ENCODE results near the gene IL10RA.
A peak's percentile ranks its signal among the peaks of the same experiment; 100 is the strongest.

Gene IL10RA

DNA sequence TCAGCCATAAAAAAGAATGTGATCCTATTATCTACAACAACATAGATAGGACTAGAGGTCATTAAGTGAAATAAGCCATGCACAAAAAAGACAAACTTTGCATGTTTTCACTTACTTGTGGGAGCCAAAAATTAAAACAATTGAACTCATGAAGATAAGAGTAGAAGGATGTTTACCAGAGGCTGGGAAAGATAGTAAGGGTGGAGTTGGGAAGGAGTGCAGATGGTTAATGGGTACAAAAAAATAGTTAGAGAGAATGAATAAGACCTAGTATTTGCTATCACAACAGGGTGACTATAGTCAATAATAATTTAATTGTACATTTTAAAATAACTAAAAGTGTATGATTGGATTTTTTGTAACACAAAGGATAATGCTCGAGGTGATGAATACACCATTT, 27.2 kb upstream of the IL10RA start:
- H3K27me3 ChIP-seq (ENCODE audit: insufficient read depth, low read length, poor library complexity), result no peaks in the 10 kb centered on the region
- WGBS (ENCODE audit: extremely low coverage, insufficient coverage, low lambda C conversion rate), result no CpG with 5 or more reads among the region's 1 CpG

DNA sequence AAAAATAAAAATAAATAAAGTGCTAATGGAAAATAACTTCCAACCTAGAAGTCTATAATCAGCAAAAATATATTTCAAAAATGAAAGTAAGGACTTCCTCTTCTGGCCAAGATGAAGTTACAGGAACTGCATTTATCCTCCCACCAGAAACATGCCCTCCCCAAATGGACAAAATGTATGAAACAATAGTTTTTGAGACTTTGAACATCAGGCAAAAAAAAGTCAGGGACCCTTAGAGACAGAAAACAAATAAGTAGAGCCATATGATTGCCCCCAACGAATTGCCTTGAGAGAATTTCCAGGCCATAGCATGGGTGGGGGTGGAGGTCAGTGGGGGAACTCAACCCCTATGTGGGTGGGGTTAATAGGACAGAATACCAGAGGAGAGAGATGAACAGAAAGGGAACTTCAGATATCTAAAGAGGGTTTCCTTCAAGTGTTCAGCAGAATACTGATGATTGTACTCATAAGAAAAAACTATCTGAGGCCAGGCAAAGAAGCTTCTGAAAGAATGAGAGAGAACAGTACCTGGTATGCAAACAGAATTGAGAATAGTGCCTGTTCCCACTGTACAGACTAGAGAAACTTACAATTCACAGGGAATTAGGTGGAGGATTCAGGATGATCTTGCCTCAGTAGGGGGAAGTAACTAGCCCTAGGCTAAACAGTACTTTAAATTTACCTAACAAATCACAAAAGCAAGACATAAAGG, 26.6 kb upstream of the IL10RA start:
- Histone ChIP-seq H3K9ac (ENCODE audit: low read length) (no peak overlapping the region), H4K5ac (ENCODE audit: low read length) (no peak overlapping the region), H3K27me3 (ENCODE audit: insufficient read depth, low read length, poor library complexity) (no peaks in the 10 kb centered on the region), H3K27ac (ENCODE audit: low read depth, low read length) (no peak overlapping the region), H3K36me3 (ENCODE audit: control insufficient read depth, insufficient read depth, low read length) (no peaks in the 10 kb centered on the region), H2BK120ac (ENCODE audit: low read depth, low read length) (no peak overlapping the region), H4K8ac (ENCODE audit: low read depth, low read length) (no peak overlapping the region), H3K4me1 (ENCODE audit: control insufficient read depth, low read depth, low read length) (no peaks in the 10 kb centered on the region), H2BK15ac (replicated peaks; ENCODE audit: low read depth) (no peak overlapping the region), H3K56ac (ENCODE audit: low read length) (no peak overlapping the region), H3K79me2 (ENCODE audit: control insufficient read depth, insufficient read depth, low read length) (no peaks in the 10 kb centered on the region), H3K79me1 (ENCODE audit: low read length) (no peaks in the 10 kb centered on the region), H3K23ac (ENCODE audit: low read length) (no peak overlapping the region), H3K4me2 (ENCODE audit: low read length) (no peak overlapping the region), H3K4me3 (ENCODE audit: low read length) (no peak overlapping the region), H3K18ac (ENCODE audit: low read length) (no peak overlapping the region), H2AK5ac (ENCODE audit: low read length) (no peak overlapping the region), H3K4ac (ENCODE audit: low read depth, low read length) (no peak overlapping the region), H2BK5ac (ENCODE audit: low read length) (no peak overlapping the region)
- WGBS (ENCODE audit: extremely low coverage, insufficient coverage, low lambda C conversion rate), result no CpG with 5 or more reads among the region's 1 CpG
- no peak for DNase-seq

More for the DNA sequence above, 27.2 kb upstream of the IL10RA start:
- no peaks in the 10 kb centered on the region for H3K79me1 ChIP-seq (ENCODE audit: low read length)
- no peak overlapping the region for H3K27ac ChIP-seq (ENCODE audit: low read depth, low read length)
- no peak overlapping the region for H3K23ac ChIP-seq (ENCODE audit: low read length)
- no peak overlapping the region for H3K9ac ChIP-seq (ENCODE audit: low read length)
- no peak overlapping the region for H3K56ac ChIP-seq (ENCODE audit: low read length)
- no peaks in the 10 kb centered on the region for H3K79me2 ChIP-seq (ENCODE audit: control insufficient read depth, insufficient read depth, low read length)
- no peaks in the 10 kb centered on the region for H3K36me3 ChIP-seq (ENCODE audit: control insufficient read depth, insufficient read depth, low read length)
- no peak overlapping the region for H2BK15ac ChIP-seq (replicated peaks; ENCODE audit: low read depth)
- H3K4me1 ChIP-seq (ENCODE audit: control insufficient read depth, low read depth, low read length), result no peaks in the 10 kb centered on the region
- no peak overlapping the region for H3K4me3 ChIP-seq (ENCODE audit: low read length)
- H3K4ac ChIP-seq (ENCODE audit: low read depth, low read length), result no peak overlapping the region
- no peak overlapping the region for H2BK5ac ChIP-seq (ENCODE audit: low read length)
- H2BK120ac ChIP-seq (ENCODE audit: low read depth, low read length), result no peak overlapping the region
- no peak overlapping the region for H4K5ac ChIP-seq (ENCODE audit: low read length)
- no peak overlapping the region for H3K4me2 ChIP-seq (ENCODE audit: low read length)
- H3K18ac ChIP-seq (ENCODE audit: low read length), result no peak overlapping the region
- H4K8ac ChIP-seq (ENCODE audit: low read depth, low read length), result no peak overlapping the region
- DNase-seq, result no peak
- H2AK5ac ChIP-seq (ENCODE audit: low read length), result no peak overlapping the region

DNA sequence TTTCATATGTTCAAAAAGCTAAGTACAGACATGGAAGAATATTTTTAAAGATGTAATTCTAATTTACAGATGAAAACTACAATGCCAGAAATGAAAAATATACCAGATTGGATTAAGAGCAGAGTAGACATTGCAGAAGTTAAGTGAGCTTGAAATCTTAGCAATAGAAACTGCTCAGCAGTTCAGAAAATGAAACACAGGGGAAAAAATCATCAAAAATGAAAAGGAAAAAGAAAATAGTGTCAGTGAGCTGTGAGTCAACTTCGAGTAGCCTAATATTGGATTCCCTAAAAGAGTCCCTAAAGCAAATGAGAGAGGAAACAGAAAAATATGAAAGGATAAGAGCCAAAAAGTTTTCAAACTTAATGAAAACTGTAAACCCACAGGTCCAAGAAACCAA, 25.8 kb upstream of the IL10RA start:
- no peak overlapping the region for H3K18ac ChIP-seq (ENCODE audit: low read length)
- no peak for DNase-seq

DNA sequence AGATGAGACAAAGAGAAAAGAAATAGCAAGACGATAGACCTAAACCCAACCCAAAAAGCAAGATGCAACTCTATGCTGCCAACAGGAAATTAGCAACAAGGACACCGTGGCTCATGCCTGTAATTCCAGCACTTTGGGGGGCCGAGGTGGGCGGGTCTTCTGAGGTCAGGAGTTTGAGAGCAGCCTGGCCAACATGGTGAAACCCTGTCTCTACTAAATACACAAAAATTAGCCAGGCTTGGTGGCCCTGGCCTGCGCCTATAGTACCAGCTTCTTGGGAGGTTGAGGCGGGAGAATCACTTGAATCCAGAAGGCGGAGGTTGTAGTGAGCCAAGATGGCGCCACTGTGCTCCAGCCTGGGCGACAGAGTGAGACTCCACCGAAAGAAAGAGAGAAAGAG, 24.3 kb upstream of the IL10RA start:
- no CpG with 5 or more reads among the region's 10 CpGs for WGBS (ENCODE audit: extremely low coverage, insufficient coverage, low lambda C conversion rate)
- H3K4me3 ChIP-seq (ENCODE audit: low read length), result no peak overlapping the region
- H3K23ac ChIP-seq (ENCODE audit: low read length), result no peak overlapping the region

More for the DNA sequence above, 25.8 kb upstream of the IL10RA start:
- H4K5ac ChIP-seq (ENCODE audit: low read length), result no peak overlapping the region
- H3K4me1 ChIP-seq (ENCODE audit: control insufficient read depth, low read depth, low read length), result no peaks in the 10 kb centered on the region
- H3K56ac ChIP-seq (ENCODE audit: low read length), result no peak overlapping the region
- no peak overlapping the region for H3K27ac ChIP-seq (ENCODE audit: low read depth, low read length)
- H3K27me3 ChIP-seq (ENCODE audit: insufficient read depth, low read length, poor library complexity), result no peaks in the 10 kb centered on the region
- WGBS (ENCODE audit: extremely low coverage, insufficient coverage, low lambda C conversion rate), result no CpG with 5 or more reads among the region's 1 CpG
- no peak overlapping the region for H2BK120ac ChIP-seq (ENCODE audit: low read depth, low read length)
- H3K4me3 ChIP-seq (ENCODE audit: low read length), result no peak overlapping the region
- H3K4me2 ChIP-seq (ENCODE audit: low read length), result no peak overlapping the region
- no peak overlapping the region for H4K8ac ChIP-seq (ENCODE audit: low read depth, low read length)
- H2AK5ac ChIP-seq (ENCODE audit: low read length), result no peak overlapping the region
- H3K79me1 ChIP-seq (ENCODE audit: low read length), result no peaks in the 10 kb centered on the region
- no peak overlapping the region for H2BK15ac ChIP-seq (replicated peaks; ENCODE audit: low read depth)
- H3K9ac ChIP-seq (ENCODE audit: low read length), result no peak overlapping the region
- H3K36me3 ChIP-seq (ENCODE audit: control insufficient read depth, insufficient read depth, low read length), result no peaks in the 10 kb centered on the region
- no peaks in the 10 kb centered on the region for H3K79me2 ChIP-seq (ENCODE audit: control insufficient read depth, insufficient read depth, low read length)
- no peak overlapping the region for H3K4ac ChIP-seq (ENCODE audit: low read depth, low read length)
- no peak overlapping the region for H2BK5ac ChIP-seq (ENCODE audit: low read length)
- no peak overlapping the region for H3K23ac ChIP-seq (ENCODE audit: low read length)

GRCh38 chr11:117962826-117963225, 23.4 kb upstream of the IL10RA start:
- no peak overlapping the region for H2BK5ac ChIP-seq (ENCODE audit: low read length)
- no peak overlapping the region for H3K27ac ChIP-seq (ENCODE audit: low read depth, low read length)
- H3K56ac ChIP-seq (ENCODE audit: low read length), result no peak overlapping the region
- H3K9ac ChIP-seq (ENCODE audit: low read length), result no peak overlapping the region
- no peaks in the 10 kb centered on the region for H3K79me2 ChIP-seq (ENCODE audit: control insufficient read depth, insufficient read depth, low read length)
- no peak overlapping the region for H3K23ac ChIP-seq (ENCODE audit: low read length)
- no peak overlapping the region for H3K4me2 ChIP-seq (ENCODE audit: low read length)
- no peak overlapping the region for H2BK15ac ChIP-seq (replicated peaks; ENCODE audit: low read depth)
- no peak overlapping the region for H2AK5ac ChIP-seq (ENCODE audit: low read length)
- no peaks in the 10 kb centered on the region for H3K79me1 ChIP-seq (ENCODE audit: low read length)
- no peak for DNase-seq
- H3K36me3 ChIP-seq (ENCODE audit: control insufficient read depth, insufficient read depth, low read length), result no peaks in the 10 kb centered on the region
- no peak overlapping the region for H3K4me3 ChIP-seq (ENCODE audit: low read length)
- H3K4me1 ChIP-seq (ENCODE audit: control insufficient read depth, low read depth, low read length), result no peaks in the 10 kb centered on the region
- no peak overlapping the region for H3K18ac ChIP-seq (ENCODE audit: low read length)
- no peak overlapping the region for H4K5ac ChIP-seq (ENCODE audit: low read length)
- H4K8ac ChIP-seq (ENCODE audit: low read depth, low read length), result no peak overlapping the region
- WGBS (ENCODE audit: extremely low coverage, insufficient coverage, low lambda C conversion rate), result no CpG with 5 or more reads among the region's 3 CpGs
- H3K4ac ChIP-seq (ENCODE audit: low read depth, low read length), result no peak overlapping the region
- no peaks in the 10 kb centered on the region for H3K27me3 ChIP-seq (ENCODE audit: insufficient read depth, low read length, poor library complexity)
- no peak overlapping the region for H2BK120ac ChIP-seq (ENCODE audit: low read depth, low read length)

More for the DNA sequence above, 24.3 kb upstream of the IL10RA start:
- Histone ChIP-seq H3K4me1 (ENCODE audit: control insufficient read depth, low read depth, low read length) (no peaks in the 10 kb centered on the region), H2BK120ac (ENCODE audit: low read depth, low read length) (no peak overlapping the region), H3K18ac (ENCODE audit: low read length) (no peak overlapping the region), H3K79me1 (ENCODE audit: low read length) (no peaks in the 10 kb centered on the region), H4K8ac (ENCODE audit: low read depth, low read length) (no peak overlapping the region), H4K5ac (ENCODE audit: low read length) (no peak overlapping the region), H2BK5ac (ENCODE audit: low read length) (no peak overlapping the region), H3K9ac (ENCODE audit: low read length) (no peak overlapping the region), H3K36me3 (ENCODE audit: control insufficient read depth, insufficient read depth, low read length) (no peaks in the 10 kb centered on the region), H2BK15ac (replicated peaks; ENCODE audit: low read depth) (no peak overlapping the region), H3K4me2 (ENCODE audit: low read length) (no peak overlapping the region), H3K27ac (ENCODE audit: low read depth, low read length) (no peak overlapping the region), H3K56ac (ENCODE audit: low read length) (no peak overlapping the region), H2AK5ac (ENCODE audit: low read length) (no peak overlapping the region), H3K4ac (ENCODE audit: low read depth, low read length) (no peak overlapping the region), H3K79me2 (ENCODE audit: control insufficient read depth, insufficient read depth, low read length) (no peaks in the 10 kb centered on the region), H3K27me3 (ENCODE audit: insufficient read depth, low read length, poor library complexity) (no peaks in the 10 kb centered on the region)
- peak; percentile 40 for DNase-seq

- no peak overlapping the region for H3K56ac ChIP-seq (ENCODE audit: low read length)
- H2BK120ac ChIP-seq (ENCODE audit: low read depth, low read length), result no peak overlapping the region
- no peak overlapping the region for H3K18ac ChIP-seq (ENCODE audit: low read length)
- H4K8ac ChIP-seq (ENCODE audit: low read depth, low read length), result no peak overlapping the region
- no peak overlapping the region for H3K4me2 ChIP-seq (ENCODE audit: low read length)
- no peaks in the 10 kb centered on the region for H3K27me3 ChIP-seq (ENCODE audit: insufficient read depth, low read length, poor library complexity)
- no peak overlapping the region for H3K4ac ChIP-seq (ENCODE audit: low read depth, low read length)
- no peaks in the 10 kb centered on the region for H3K79me2 ChIP-seq (ENCODE audit: control insufficient read depth, insufficient read depth, low read length)
- no peaks in the 10 kb centered on the region for H3K36me3 ChIP-seq (ENCODE audit: control insufficient read depth, insufficient read depth, low read length)
- WGBS (ENCODE audit: extremely low coverage, insufficient coverage, low lambda C conversion rate), result no CpG with 5 or more reads among the region's 8 CpGs
- no peak overlapping the region for H3K9ac ChIP-seq (ENCODE audit: low read length)
- H3K4me3 ChIP-seq (ENCODE audit: low read length), result no peak overlapping the region
- no peak overlapping the region for H3K27ac ChIP-seq (ENCODE audit: low read depth, low read length)
- H3K4me1 ChIP-seq (ENCODE audit: control insufficient read depth, low read depth, low read length), result no peaks in the 10 kb centered on the region
- DNase-seq, result no peak
- no peak overlapping the region for H3K23ac ChIP-seq (ENCODE audit: low read length)
- H4K5ac ChIP-seq (ENCODE audit: low read length), result no peak overlapping the region
- H2BK15ac ChIP-seq (replicated peaks; ENCODE audit: low read depth), result no peak overlapping the region
- H2AK5ac ChIP-seq (ENCODE audit: low read length), result no peak overlapping the region
- H2BK5ac ChIP-seq (ENCODE audit: low read length), result no peak overlapping the region
- H3K79me1 ChIP-seq (ENCODE audit: low read length), result no peaks in the 10 kb centered on the region
Measured at GRCh38 chr11:117966908-117967307, 19.3 kb upstream of the IL10RA start.
